Suppressor macrophage treated with lipopolysaccharide for 1 hour (primary cell): Measurements from ENCODE around the gene PNMA8B.

Experiments
- DNase-seq, 3 donors: peaks; one replicate each; pipeline ENCODE4 v3.0.0-alpha.2; 2020 to 2022

PNMA8B gene

DNA sequence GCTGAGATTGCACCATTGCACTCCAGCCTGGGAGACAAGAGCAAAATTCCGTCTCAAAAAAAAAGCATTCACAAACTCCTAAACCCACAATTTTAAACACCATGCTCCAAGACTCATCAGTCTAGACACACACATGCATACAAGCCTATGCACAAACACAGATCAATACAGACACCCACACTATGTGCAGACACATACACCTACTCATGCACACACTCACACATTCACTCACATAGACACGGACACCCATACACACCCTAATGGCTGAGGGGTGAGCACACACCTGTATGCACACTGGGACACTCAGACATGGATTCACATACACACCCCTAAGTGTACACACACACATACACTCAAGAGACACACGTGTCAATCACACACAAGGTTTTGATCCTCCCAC lies 9.3 kb downstream of the PNMA8B start:
- no peak for DNase-seq

DNA sequence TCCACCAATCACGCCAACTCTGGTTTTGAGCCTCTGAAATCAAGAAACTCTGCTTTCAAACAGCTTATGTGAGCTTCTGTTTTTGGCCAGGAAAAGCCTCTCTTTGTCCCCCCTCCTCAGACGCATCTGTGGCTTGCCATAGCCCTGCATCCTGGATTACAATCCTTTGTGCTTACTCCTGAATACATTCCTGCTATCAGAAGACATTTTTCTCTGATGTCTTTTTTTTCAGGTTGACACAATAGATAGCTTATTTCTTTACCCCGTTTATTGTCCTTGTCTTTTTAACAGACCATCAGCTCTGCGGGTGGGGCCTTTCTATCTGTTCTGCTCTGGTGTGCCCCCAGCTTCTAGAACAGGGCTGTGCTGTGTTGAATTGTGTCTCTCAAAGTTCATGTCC lies 11.0 kb downstream of the PNMA8B start:
- no peak for DNase-seq

DNA sequence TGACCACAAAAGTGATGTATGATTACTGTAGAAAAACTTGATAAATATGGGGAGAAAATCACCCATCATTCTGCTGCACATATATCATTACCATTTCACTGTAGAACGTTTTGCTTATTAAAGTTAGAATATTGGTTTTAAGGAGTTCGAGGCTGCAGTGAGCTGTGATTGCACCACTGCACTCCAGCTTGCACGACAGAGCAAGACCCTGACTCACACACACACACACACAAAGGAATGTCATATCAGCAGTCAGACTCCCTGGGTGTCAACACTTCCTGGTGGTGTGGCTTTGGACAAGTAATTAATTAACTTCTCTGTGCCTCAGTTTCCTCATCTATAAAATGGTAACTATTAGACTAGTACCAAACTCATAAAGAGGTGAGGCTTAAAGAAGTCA lies 13.0 kb downstream of the PNMA8B start:
- no peak for DNase-seq

DNA sequence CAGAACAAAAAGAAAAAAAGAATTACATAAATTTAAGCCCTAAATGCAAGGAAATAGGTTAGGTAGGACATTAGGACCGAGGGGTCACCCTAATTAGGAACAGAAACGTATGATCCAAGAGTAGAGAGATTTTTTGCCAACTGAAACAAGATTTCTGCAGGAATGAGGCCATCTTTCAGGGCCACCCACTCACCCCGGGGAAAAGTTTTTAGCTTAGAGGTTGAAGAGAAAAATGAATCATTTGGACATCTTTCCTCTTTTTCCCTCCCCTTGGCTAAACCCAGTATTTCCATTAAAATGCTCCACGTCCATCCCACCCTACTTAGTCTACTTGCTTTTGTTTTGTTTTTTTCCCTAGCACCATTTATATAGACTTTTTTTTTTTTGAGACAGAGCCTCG lies 13.7 kb downstream of the PNMA8B start:
- peak; percentile 28 to 30 (median 28) for DNase-seq

DNA sequence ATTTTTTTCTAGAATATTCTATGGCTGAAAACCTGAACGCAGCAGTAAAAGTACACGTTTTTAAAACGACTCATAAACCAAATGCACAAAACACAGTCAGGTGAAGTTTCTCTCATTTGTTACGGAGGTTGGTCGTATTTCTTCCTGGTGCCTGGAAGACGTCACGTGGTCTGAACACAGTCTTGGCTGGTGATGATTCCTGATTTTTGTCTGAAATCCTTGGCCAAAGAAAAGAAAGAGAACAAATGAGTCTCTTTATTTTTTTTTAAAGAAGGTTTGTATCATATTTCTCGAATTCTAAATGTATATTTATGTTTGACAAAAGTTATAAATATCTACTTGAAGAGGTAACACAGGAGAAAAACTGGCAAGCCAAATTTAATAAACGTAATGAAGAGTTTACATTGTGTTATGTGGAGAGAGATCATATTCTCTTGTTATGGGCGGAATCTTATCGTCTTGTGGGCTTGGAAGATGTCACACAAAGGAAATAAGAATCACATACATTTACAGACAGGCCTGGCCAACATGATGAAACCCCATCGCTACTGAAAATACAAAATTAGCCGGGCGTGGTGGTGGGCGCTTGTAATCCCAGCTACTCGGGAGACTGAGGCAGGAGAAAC lies 14.3 kb downstream of the PNMA8B start:
- no peak for DNase-seq

DNA sequence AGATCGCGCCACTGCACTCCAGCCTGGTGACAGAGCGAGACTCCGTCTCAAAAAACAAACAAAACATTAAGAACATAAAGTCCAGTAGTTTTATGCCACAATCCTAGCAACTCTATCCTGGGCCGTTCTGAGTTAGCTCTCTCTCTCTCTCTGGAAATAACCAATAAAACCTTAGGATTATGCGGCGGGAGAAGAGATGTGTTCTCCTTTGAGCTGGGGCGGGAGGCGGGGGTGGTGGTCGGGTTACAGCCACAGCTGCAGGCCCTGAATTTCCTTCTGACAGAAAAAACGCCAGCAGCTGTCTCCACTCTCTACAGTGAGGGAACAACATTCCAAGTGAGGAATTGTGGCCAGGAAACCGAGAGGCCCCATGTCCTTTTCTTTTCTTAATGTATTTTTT lies 15.3 kb downstream of the PNMA8B start:
- DNase-seq, result no peak

DNA sequence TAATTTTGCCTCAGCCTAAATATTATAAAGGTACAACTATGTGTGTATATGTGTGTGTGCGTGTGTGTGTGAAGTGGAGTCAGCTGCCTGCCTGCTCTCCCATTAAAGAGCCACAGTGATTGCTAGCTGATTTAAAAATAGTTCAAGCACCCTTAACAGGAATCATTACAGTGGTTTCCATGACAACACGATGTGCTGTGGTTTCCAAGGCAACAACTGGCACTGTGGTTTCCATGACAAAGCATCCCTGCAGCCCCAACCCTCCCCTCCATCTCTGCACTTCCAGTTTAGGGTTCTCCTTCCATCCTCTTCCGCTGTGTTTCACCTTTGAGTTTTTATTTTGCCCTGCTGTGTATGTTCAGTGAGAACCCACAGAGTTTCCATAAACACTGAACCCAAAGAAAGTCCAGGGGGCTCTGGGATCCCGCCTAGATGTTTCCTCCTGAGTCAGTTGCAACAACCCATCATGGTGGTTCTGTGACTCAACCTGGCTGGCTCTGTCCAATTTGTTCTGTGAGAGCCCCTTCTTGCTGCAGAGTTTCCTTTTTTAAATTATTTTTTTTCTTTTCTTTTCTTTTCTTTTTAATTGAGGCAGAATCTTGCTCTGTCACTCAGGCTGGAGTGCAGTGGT lies 17.2 kb downstream of the PNMA8B start:
- no peak for DNase-seq

DNA sequence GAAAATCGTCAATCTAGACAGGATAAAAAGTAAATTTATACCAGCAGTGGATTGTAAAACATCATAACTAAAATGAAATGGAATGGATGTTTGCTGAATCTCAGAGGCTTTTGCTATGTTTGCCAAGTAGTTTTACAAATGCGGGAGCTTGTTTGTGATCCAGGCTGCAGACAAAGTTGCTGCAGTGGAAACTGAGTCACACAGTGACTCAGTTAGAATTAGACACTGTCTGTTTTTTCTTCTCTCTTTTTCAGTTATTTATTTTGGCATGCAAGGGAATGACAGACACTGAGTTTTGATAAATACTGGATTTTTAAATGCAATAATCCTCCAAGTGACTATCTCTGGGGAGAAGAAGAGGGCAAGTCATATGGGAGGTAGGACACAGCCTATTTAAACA lies 19.7 kb downstream of the PNMA8B start:
- DNase-seq, result no peak

DNA sequence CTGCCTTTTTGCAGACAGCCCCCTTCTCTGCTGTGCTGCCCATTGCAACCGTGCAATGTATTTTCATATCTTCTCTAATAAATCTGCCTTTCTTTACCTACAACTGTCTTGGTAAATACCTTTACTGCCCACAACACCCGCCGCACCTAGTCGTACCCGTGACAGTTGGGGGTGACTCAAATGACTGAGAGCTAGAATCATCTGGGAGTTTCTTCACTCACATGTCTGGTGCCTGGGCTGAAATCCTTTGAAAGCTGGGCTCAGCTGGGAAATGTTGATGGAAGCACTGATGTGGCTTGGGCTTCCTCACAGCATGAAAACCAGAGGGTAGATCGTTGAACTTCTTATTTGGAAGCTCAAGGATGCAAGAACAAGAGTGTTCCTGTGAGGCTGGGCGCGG lies 21.5 kb downstream of the PNMA8B start:
- peak in 1 of 3 donors; percentile 16 for DNase-seq

DNA sequence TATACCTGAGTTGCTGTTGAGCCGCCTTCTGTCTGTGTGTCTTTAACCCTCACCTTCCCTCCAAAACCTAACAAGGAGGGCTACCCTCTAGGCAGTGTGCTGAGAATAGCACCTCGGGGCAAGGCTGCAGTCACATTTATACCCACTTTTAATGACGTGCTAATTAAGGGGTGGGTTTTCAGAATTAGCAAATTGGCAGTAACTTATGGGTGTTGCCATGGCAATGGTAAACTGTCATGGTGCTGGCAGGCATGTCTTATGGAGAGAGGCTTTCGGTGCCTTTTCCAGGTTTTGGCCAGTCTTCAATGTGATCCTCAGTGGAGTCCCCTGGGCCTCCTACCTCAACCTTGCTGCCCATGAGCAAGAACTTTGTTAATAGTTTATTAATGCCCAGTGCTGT lies 23.1 kb downstream of the PNMA8B start:
- DNase-seq, result no peak

DNA sequence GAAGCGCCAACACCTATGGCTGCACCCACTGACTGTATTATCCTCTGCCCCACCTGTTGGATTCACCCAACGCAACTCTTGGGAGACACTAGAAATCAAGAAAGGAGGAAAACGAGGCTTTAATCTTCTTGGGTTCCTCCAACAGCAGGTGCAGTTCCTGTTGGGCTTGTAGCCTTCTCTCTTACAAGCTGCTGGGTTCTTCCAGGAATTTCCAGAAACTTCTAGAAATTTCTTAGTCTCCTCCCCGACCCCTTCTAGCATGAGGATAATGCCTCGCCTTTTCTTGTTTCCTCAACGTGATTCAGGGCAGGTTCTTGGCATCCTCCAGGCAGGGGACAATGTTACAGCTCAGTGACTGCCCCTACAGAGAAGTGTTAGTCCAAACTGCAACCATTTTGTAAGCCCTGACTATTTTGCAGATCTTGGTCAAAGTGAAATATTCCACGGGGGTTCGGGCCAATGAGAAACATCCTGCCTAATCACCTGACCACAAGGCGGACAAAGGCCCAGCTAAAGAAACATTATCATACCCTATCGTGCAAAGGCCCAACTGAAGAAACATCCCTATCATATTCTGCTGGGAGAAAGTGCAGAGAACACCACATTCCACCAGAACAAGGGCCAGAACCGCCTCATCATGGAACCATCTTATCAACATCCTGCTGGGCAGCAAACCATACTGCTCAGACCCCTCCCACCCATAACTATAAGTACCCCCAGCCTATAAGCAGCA lies 23.7 kb downstream of the PNMA8B start:
- DNase-seq, result no peak

DNA sequence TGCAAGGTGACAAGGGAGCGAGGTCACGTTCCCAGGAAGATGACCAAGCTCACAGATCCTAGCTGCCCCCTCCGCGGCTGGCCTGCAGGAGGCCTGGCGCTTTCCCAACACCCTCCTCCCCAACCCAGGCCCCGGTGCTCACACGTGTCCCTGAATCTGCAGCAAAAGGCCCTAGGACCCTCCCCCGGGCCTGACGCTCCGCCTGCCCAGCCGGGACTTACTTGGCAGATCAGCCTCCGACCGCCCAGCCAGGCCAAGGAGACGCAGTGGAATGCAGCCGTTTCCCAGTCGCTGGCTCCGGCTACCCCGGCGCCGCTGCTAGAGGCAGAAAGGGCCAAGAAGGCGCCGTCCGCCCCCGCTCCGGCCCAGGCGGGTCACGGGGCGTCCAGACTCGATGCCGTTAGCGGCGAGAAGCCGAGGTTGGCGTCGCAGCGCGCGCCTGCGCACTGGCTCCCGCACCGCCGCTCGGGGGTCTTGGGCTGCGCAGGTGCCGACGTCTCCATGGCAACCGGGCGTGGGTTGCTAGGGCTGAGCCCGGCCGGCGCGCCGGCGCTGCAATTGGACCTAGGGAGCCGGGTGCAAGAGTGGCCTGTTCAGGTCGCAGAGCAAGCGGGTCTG lies 24.4 kb downstream of the PNMA8B start, which contains the start of gene PNMA8A:
Gene PNMA8A, minus strand, starts transcription at position 448 of the 618 bp plus-strand sequence. CDS start 528 bp downstream, outside the sequence.
- DNase-seq, result peak in 2 of 3 donors; percentile 33 to 65

DNA sequence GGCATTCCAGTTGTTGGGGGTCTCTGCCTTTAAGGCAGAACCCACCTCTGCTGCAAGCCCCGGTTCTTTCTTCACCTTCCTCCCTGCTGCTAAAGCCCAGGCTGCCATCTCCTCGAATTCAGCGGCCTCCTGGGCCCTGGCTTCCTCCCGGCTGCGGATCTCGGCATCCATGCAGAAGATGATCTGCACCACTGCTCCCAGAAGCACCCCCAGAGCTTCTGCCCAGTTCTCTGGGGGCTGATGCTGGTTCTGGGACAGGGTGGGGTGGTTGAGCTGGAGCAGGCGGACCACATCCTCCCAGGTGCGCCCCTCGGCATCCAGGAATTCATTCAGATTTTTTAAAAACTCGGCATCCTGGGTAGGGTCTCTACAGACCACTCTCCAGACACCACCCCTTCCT lies 25.3 kb downstream of the PNMA8B start:
- DNase-seq, result no peak

DNA sequence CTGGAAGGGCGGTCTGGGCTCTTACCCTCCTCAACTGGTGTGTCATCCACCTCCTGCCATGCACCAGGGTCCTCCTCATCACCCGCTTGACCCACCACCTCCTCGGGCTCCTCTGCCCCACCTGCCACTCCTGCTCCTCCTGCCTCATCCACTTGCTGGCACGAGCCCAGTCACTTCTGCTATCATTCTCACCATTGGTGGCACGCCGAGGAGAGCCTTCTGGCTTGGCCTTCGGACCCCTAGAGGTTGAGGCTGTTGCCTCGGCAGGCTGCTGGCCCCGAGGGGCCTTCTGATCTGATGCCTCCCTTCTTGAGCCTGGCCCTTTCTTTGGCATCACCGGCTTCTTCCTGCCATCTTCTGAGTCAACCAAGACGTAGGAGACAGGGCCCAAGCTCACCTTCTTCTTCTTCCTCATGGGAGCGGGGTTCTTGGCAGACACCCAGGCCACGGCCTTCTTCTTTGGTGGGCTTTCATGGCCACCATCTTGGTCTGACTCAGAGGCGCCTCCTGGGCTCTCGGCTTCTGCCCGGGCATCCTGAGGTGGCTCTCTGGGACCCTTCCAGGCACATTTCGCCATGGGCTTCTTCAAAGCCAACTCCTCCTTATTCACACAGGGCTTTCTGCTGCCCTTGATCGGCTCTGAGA lies 26.0 kb downstream of the PNMA8B start:
- DNase-seq, result no peak

DNA sequence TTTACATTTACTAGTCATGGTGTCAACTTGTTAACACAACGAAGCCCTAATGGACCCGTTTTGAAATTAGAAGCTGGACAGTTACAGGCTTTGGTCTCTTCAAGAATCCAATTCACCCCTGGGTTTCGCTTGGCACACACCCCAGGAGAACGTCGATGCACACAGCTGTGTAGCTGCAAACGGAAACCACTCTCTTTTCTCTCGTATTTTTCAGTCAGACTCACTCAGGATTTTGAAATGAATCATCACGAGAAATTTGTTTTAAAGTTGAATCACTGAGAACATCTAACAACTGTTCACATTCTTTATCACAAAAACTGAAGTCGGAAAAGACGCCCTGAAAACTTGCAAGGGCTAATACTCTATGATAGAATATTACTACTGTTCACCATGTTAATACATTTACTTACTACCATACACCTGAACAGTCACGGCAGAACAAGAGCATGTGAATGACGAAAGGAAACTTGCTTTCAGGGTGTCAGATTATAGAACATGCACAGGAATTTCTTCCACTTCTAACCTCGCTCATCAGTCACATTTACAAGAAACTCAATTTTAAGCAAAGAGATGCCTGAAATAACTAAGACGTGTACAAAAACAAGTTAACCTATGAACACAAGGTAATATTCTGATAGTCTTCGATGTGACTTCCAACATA lies 29.0 kb downstream of the PNMA8B start:
- DNase-seq, result no peak

DNA sequence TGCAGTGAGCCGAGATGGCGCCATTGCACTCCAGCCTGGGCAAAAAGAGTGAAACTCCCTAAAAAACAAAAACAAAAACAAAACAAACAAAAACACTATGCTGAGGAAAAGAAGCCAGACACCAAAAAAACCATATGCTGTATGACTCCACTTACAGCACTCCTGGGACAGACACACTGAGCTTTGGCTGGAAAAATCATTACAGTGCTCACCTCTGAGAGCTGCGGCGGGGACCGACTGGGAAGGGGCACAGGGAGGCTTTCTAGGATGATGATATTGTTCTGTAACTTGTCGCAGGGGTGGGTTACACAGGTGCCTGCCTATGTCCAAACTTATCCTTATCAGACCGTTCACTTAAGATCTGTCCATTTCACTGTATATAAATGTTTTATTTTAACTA lies 32.2 kb downstream of the PNMA8B start:
- no peak for DNase-seq

DNA sequence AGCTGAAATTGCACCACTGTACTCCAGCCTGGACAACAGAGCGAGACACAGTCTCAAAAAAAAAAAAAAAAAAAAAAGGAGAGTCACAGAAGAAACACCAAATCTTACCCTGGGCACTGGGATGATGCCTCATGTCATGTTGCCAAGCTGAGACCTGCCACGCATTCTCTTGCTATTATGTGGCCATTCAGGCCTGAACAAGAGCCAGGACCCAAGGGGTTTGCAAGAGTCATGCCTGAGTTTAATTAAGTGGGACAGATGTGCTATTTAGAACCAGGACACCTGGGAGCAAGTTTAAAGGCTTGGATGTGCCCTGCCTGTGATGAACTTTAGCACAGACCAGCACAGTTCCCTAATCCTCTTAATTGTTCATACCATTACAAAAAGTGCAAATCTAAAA lies 34.1 kb downstream of the PNMA8B start:
- DNase-seq, result no peak

DNA sequence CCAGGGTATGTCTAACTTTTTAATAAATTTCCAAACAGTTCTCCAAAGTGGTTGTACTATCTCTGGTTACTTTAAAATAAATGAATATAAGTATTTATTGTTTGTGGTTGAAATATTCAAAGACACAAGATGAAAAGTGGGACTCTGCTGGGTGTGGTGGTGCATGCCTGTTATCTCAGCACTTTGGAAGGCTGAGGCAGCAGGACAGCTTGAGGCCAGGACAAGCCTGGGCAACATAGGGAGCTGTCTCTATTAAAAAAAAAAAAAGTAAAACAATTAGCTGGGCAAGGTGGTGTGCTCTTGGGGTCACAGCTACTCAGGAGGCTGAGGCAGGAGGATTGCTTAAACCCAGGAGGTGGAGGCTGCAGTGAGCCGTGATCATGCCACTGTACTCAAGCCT lies 34.7 kb downstream of the PNMA8B start:
- DNase-seq, result no peak

DNA sequence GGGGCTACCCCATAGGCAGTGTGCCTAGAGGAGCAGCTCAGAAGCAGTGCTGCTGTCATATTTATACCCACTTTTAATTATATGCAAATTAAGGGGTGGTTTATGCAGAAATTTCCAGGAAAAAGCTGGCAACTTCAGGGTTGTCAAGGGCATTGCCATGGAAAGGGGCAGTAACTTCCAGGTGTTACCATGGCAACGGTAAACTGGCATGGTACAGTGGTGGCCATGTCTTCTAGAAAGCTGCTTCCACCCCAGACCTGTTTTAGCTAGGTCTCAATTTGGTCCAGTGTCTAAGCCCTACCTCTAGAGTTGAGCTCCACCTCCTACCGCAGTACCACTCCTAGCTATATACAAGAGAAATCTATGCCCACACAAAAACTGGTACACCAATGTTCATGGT lies 35.6 kb downstream of the PNMA8B start:
- DNase-seq, result no peak

DNA sequence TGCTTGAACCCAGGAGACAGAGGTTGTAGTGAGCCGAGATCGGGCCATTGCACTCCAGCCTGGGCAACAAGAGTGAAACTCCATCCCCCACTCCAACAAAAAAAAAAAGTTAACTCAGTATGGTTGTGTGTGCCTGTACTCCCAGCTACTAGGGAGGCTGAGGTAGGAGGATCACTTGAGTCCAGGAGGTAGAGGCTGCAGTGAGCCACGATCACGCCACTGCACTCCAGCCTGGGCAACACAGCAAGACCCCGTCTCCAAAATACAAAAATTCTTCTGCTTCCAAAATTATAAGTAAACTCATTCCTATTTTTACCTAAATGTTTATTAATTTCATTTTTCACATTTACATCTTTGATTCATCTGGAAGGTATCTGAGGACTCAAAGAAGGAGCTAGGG lies 38.7 kb downstream of the PNMA8B start:
- no peak for DNase-seq

DNA sequence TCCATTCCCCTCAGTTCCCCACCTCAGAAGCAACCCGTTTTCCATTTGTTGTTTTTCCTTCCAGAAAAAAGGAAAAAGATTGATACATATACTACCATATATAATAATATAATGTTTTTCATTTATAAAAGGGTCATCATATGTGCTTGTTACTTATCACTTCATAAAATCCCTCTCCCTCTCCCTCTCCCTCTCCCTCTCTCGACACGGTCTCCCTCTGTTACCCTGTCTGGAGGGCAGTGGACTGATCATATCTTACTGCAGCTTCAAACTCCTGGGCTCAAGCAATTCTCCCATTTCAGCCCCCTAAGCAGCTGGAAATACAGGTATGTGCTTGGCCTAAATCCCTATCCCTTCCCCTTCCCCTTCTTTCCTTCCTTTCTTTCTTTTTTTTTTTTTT lies 41.4 kb downstream of the PNMA8B start:
- DNase-seq, result no peak

DNA sequence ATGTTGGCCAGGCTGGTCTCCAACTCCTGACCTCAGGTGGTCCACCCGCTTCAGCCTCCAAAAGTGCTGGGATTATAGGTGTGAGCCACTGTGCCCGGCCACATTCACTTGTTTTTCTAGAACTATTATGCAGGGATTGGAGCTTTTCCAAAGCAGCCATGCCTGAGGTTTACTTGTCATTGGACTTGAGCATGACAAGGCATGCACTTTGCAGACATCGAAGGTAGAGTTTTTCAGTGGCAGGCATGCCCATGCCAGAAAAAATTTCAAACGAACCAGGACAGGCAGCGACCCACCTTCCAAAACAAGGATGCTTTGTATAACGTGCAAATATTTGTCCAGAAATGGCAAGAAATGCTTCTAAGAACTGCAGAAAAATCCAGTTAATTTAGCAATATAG lies 42.0 kb downstream of the PNMA8B start:
- DNase-seq, result no peak

DNA sequence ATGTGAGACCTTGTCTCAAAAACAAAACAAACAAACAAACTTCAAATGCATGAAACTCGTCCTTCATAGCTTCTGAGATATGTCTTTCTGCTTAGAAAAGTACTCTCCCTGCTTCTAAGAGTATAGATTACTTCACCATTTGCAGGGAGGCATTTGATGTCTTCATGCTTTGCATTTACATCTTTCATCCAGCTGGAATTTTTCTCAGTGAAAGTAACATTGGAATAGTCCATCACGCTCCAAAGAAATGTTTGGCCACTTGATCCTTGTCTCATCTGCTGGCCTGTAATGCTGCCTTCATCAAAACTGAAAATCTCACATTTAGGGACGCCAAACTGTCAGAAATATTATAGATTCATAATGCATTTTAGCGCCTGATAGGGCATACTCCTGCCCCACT lies 43.5 kb downstream of the PNMA8B start:
- no peak for DNase-seq
